Activated CD4-positive, alpha-beta memory T cell treated with anti-CD3 and anti-CD28 coated beads, Interleukin-2, amount 10 ng/mL, durations not matched to agents 7 days and 5 days (primary cell): ENCODE data around the gene HIVEP2. TPM values are rescaled to one million over a fixed set of nuclear protein-coding genes. Genes with fewer than 3 reads are reported as not detected.
A peak's percentile ranks its signal among the peaks of the same experiment; 100 is the strongest.

Source experiments
- CTCF ChIA-PET: fragments of 350-600 bp; sonication (Branson Sonifier 250); formaldehyde crosslinking; loops from one replicate; lab custom pipeline; 2021; ENCODE audit warnings: antibody characterized with exemption, inconsistent platforms; lab: Charles Lee
- POLR2A ChIA-PET: fragments of 350-600 bp; sonication (Branson Sonifier 250); formaldehyde crosslinking; loops from one replicate; lab custom pipeline; 2021; ENCODE audit warnings: antibody characterized with exemption; lab: Charles Lee
- DNase-seq: peaks from one replicate; pipeline ENCODE4 v3.0.0-alpha.2; 2020
- H3K27ac Mint-ChIP-seq: one replicate; pipeline ENCODE4 v1.8.0; 2021; ENCODE audit warnings: mild to moderate bottlenecking, mixed read lengths
- H3K27me3 Mint-ChIP-seq: one replicate; pipeline ENCODE4 v1.8.0; 2021; ENCODE audit warnings: mixed read lengths
- H3K36me3 Mint-ChIP-seq: one replicate; pipeline ENCODE4 v1.8.0; 2021; ENCODE audit warnings: low read depth, mixed read lengths
- H3K4me1 Mint-ChIP-seq: one replicate; pipeline ENCODE4 v1.8.0; 2021; ENCODE audit warnings: mixed read lengths
- H3K4me3 Mint-ChIP-seq: one replicate; pipeline ENCODE4 v1.8.0; 2021; ENCODE audit warnings: mild to moderate bottlenecking, mixed read lengths
- H3K9me3 Mint-ChIP-seq: one replicate; pipeline ENCODE4 v1.8.0; 2021; ENCODE audit warnings: mixed read lengths
- total RNA-seq, 2 experiments: library from RNA; stranded (reverse); gene quantifications; one replicate each; pipeline ENCODE4 v1.2.3, GENCODE V29; 2021

Gene HIVEP2
- total RNA-seq, 2 experiments from 2014 or later: 30.5 to 32.8 TPM

GRCh38 chr6:142751452-142751851 lies 193.5 kb downstream of the HIVEP2 start:
- Mint-ChIP-seq H3K27me3 (no peaks in the 10 kb centered on the region), H3K36me3 (peaks cover 22% of the 10 kb centered on the region), H3K9me3 (no peaks in the 10 kb centered on the region), H3K4me1 (peaks cover 5% of the 10 kb centered on the region), H3K4me3 (no peak overlapping the region), H3K27ac (no peak overlapping the region)
- POLR2A ChIA-PET: no interaction called here
- DNase-seq: no peak
- CTCF ChIA-PET: no interaction called here

GRCh38 chr6:142750998-142751397 lies 194.0 kb downstream of the HIVEP2 start:
- Mint-ChIP-seq H3K9me3 (no peaks in the 10 kb centered on the region), H3K27me3 (no peaks in the 10 kb centered on the region), H3K36me3 (peaks cover 21% of the 10 kb centered on the region), H3K27ac (no peak overlapping the region), H3K4me1 (peaks cover under 1% of the 10 kb centered on the region), H3K4me3 (no peak overlapping the region)
- DNase-seq: no peak
- ChIA-PET POLR2A (no interaction called here), CTCF (no interaction called here)

- H3K9me3 Mint-ChIP-seq: no peaks in the 10 kb centered on the region
- no peak overlapping the region for H3K27ac Mint-ChIP-seq
- H3K27me3 Mint-ChIP-seq: peaks cover 3% of the 10 kb centered on the region
- H3K4me3 Mint-ChIP-seq: no peak overlapping the region
- POLR2A ChIA-PET: interaction anchor here (1.2 kb wide), 1 partner anchor 136 kb away, joined by 4 read pairs; no protein-coding TSS in a partner anchor
- H3K36me3 Mint-ChIP-seq: peaks cover 10% of the 10 kb centered on the region
- no peaks in the 10 kb centered on the region for H3K4me1 Mint-ChIP-seq
- DNase-seq: no peak
- CTCF ChIA-PET: no interaction called here
Measured at GRCh38 chr6:142749556-142749955, 195.4 kb downstream of the HIVEP2 start.

GRCh38 chr6:142746524-142746923 lies 198.5 kb downstream of the HIVEP2 start:
- H3K9me3 Mint-ChIP-seq: no peaks in the 10 kb centered on the region
- peak; percentile 30 for DNase-seq
- H3K4me1 Mint-ChIP-seq: no peaks in the 10 kb centered on the region
- no peaks in the 10 kb centered on the region for H3K36me3 Mint-ChIP-seq
- H3K27ac Mint-ChIP-seq: no peak overlapping the region
- H3K4me3 Mint-ChIP-seq: no peak overlapping the region
- ChIA-PET CTCF (interaction anchor here (0.5 to 1.8 kb wide), 8 partner anchors 9 to 1257 kb away, joined by 3 to 4 read pairs (median 3); no protein-coding TSS in a partner anchor), POLR2A (no interaction called here)
- H3K27me3 Mint-ChIP-seq: peaks cover 5% of the 10 kb centered on the region

- H3K27ac Mint-ChIP-seq: no peak overlapping the region
- POLR2A ChIA-PET: no interaction called here
- CTCF ChIA-PET: no interaction called here
- no peaks in the 10 kb centered on the region for H3K4me1 Mint-ChIP-seq
- H3K4me3 Mint-ChIP-seq: no peak overlapping the region
- no peaks in the 10 kb centered on the region for H3K9me3 Mint-ChIP-seq
- peaks cover 5% of the 10 kb centered on the region for H3K27me3 Mint-ChIP-seq
- H3K36me3 Mint-ChIP-seq: no peaks in the 10 kb centered on the region
- DNase-seq: no peak
Measured at GRCh38 chr6:142744836-142745235, 200.1 kb downstream of the HIVEP2 start.

- ChIA-PET POLR2A (no interaction called here), CTCF (no interaction called here)
- DNase-seq: no peak
- Mint-ChIP-seq H3K9me3 (no peaks in the 10 kb centered on the region), H3K4me3 (no peak overlapping the region), H3K36me3 (no peaks in the 10 kb centered on the region), H3K27ac (no peak overlapping the region), H3K27me3 (peaks cover 5% of the 10 kb centered on the region), H3K4me1 (no peaks in the 10 kb centered on the region)
Measured at GRCh38 chr6:142740449-142740848, 204.5 kb downstream of the HIVEP2 start.

GRCh38 chr6:142738731-142739130 lies 206.2 kb downstream of the HIVEP2 start:
- H3K27me3 Mint-ChIP-seq: no peaks in the 10 kb centered on the region
- no peak overlapping the region for H3K27ac Mint-ChIP-seq
- DNase-seq: no peak
- ChIA-PET CTCF (no interaction called here), POLR2A (no interaction called here)
- H3K36me3 Mint-ChIP-seq: no peaks in the 10 kb centered on the region
- no peaks in the 10 kb centered on the region for H3K4me1 Mint-ChIP-seq
- H3K9me3 Mint-ChIP-seq: no peaks in the 10 kb centered on the region
- H3K4me3 Mint-ChIP-seq: no peak overlapping the region

- Mint-ChIP-seq H3K4me3 (no peak overlapping the region), H3K36me3 (no peaks in the 10 kb centered on the region), H3K27me3 (no peaks in the 10 kb centered on the region), H3K27ac (no peak overlapping the region), H3K9me3 (no peaks in the 10 kb centered on the region), H3K4me1 (no peaks in the 10 kb centered on the region)
- ChIA-PET POLR2A (no interaction called here), CTCF (interaction anchor here (0.9 to 1.1 kb wide), 2 partner anchors 10 to 263 kb away, joined by 3 to 4 read pairs; no protein-coding TSS in a partner anchor)
- no peak for DNase-seq
Measured at GRCh38 chr6:142738035-142738396, 207.0 kb downstream of the HIVEP2 start.

- Mint-ChIP-seq H3K4me3 (no peak overlapping the region), H3K9me3 (no peaks in the 10 kb centered on the region), H3K4me1 (no peaks in the 10 kb centered on the region), H3K36me3 (no peaks in the 10 kb centered on the region), H3K27ac (no peak overlapping the region), H3K27me3 (no peaks in the 10 kb centered on the region)
- ChIA-PET CTCF (interaction anchor here (0.9 to 1.1 kb wide), 2 partner anchors 10 to 263 kb away, joined by 3 to 4 read pairs; no protein-coding TSS in a partner anchor), POLR2A (interaction anchor here (1.3 kb wide), 1 partner anchor 108 kb away, joined by 3 read pairs; no protein-coding TSS in a partner anchor)
- no peak for DNase-seq
Measured at GRCh38 chr6:142737368-142738034, 207.5 kb downstream of the HIVEP2 start.

GRCh38 chr6:142735204-142735603 lies 209.8 kb downstream of the HIVEP2 start:
- no peak overlapping the region for H3K4me3 Mint-ChIP-seq
- ChIA-PET POLR2A (interaction anchor here (0.7 to 1.5 kb wide), 2 partner anchors 22 to 203 kb away, joined by 3 read pairs; no protein-coding TSS in a partner anchor), CTCF (no interaction called here)
- no peak for DNase-seq
- H3K4me1 Mint-ChIP-seq: no peaks in the 10 kb centered on the region
- no peaks in the 10 kb centered on the region for H3K36me3 Mint-ChIP-seq
- H3K9me3 Mint-ChIP-seq: no peaks in the 10 kb centered on the region
- H3K27ac Mint-ChIP-seq: no peak overlapping the region
- no peaks in the 10 kb centered on the region for H3K27me3 Mint-ChIP-seq

- POLR2A ChIA-PET: no interaction called here
- Mint-ChIP-seq H3K36me3 (no peaks in the 10 kb centered on the region), H3K4me3 (no peak overlapping the region), H3K27ac (no peak overlapping the region), H3K27me3 (no peaks in the 10 kb centered on the region), H3K4me1 (peaks cover 4% of the 10 kb centered on the region), H3K9me3 (no peaks in the 10 kb centered on the region)
- CTCF ChIA-PET: no interaction called here
- no peak for DNase-seq
Measured at GRCh38 chr6:142732790-142733189, 212.2 kb downstream of the HIVEP2 start.

- ChIA-PET POLR2A (no interaction called here), CTCF (interaction anchor here (0.6 kb wide), 1 partner anchor 641 kb away, joined by 3 read pairs; no protein-coding TSS in a partner anchor)
- Mint-ChIP-seq H3K27me3 (no peaks in the 10 kb centered on the region), H3K4me3 (no peak overlapping the region), H3K4me1 (peaks cover 4% of the 10 kb centered on the region), H3K9me3 (no peaks in the 10 kb centered on the region), H3K36me3 (no peaks in the 10 kb centered on the region), H3K27ac (no peak overlapping the region)
- no peak for DNase-seq
Measured at GRCh38 chr6:142731611-142732010, 213.4 kb downstream of the HIVEP2 start.

GRCh38 chr6:142729618-142730017 lies 215.4 kb downstream of the HIVEP2 start:
- no peak overlapping the region for H3K4me3 Mint-ChIP-seq
- H3K9me3 Mint-ChIP-seq: no peaks in the 10 kb centered on the region
- no peaks in the 10 kb centered on the region for H3K27me3 Mint-ChIP-seq
- CTCF ChIA-PET: no interaction called here
- H3K36me3 Mint-ChIP-seq: no peaks in the 10 kb centered on the region
- peaks cover 4% of the 10 kb centered on the region for H3K4me1 Mint-ChIP-seq
- no peak overlapping the region for H3K27ac Mint-ChIP-seq
- DNase-seq: no peak
- POLR2A ChIA-PET: no interaction called here
